K562 (cell line): ENCODE results near the gene ARID3A. TPM values are rescaled to one million over a fixed set of nuclear protein-coding genes. Genes with fewer than 3 reads are reported as not detected.
A peak's percentile ranks its signal among the peaks of the same experiment; 100 is the strongest.

Experiments
- E2F3 ChIP-seq: fragments of 250-450 bp; sonication (Bioruptor Pico); IDR thresholded peaks from 2 replicates; pipeline ENCODE4 v1.4.0; 2020; ENCODE audit warnings: mild to moderate bottlenecking
- FOXP1 ChIP-seq: sonication (generic); formaldehyde crosslinking; IDR thresholded peaks from 2 replicates; pipeline ENCODE4 v1.8.0; 2022; ENCODE audit warnings: mild to moderate bottlenecking, missing genetic modification reagents
- GATAD2B ChIP-seq: fragments of 450-650 bp; IDR thresholded peaks from 2 replicates; pipeline ENCODE4 v1.6.1; 2017; ENCODE audit warnings: mild to moderate bottlenecking, borderline replicate concordance
- KLF6 ChIP-seq: fragments of 250-450 bp; sonication (Bioruptor Pico); IDR thresholded peaks from 2 replicates; pipeline ENCODE4 v1.4.0; 2020; ENCODE audit warnings: mild to moderate bottlenecking, moderate library complexity, borderline replicate concordance
- PHB ChIP-seq: fragments of 250-450 bp; sonication (Bioruptor Pico); IDR thresholded peaks from 2 replicates; pipeline ENCODE4 v1.5.0; 2021
- PTTG1 ChIP-seq: fragments of 450-650 bp; IDR thresholded peaks from 2 replicates; pipeline ENCODE4 v1.6.1; 2016; ENCODE audit warnings: low read depth, mild to moderate bottlenecking, missing genetic modification characterization, missing compliant biosample characterization
- RFX7 ChIP-seq: fragments of 250-450 bp; sonication (Bioruptor Pico); IDR thresholded peaks from 2 replicates; pipeline ENCODE4 v1.5.1; 2021; ENCODE audit warnings: mild to moderate bottlenecking
- SIX5 ChIP-seq, 2 experiments: IDR thresholded peaks; 2 replicates each; pipeline ENCODE4 v1.6.1; 2011; ENCODE audit warnings: low read length in 2 of 2, borderline replicate concordance in 1 of 2, low read depth in 1 of 2, mild to moderate bottlenecking in 1 of 2, moderate library complexity in 1 of 2; ENCODE audit not compliant: insufficient read depth in 1 of 2
- ZFX ChIP-seq: sonication (generic); formaldehyde crosslinking; IDR thresholded peaks from 2 replicates; pipeline ENCODE4 v1.8.0; 2022; ENCODE audit warnings: mild to moderate bottlenecking, missing genetic modification reagents, moderate library complexity
- ZNF197 ChIP-seq: fragments of 200-800 bp; sonication (Bioruptor generic); IDR thresholded peaks from 2 replicates; pipeline ENCODE4 v1.6.1; 2016; ENCODE audit warnings: low read depth, missing genetic modification characterization, missing compliant biosample characterization
- ZNF232 ChIP-seq: sonication (generic); formaldehyde crosslinking; IDR thresholded peaks from 2 replicates; pipeline ENCODE4 v1.8.0; 2022; ENCODE audit warnings: mild to moderate bottlenecking, missing genetic modification reagents
- ZNF75A ChIP-seq: fragments of 450-650 bp; formaldehyde crosslinking; IDR thresholded peaks from 2 replicates; pipeline ENCODE4 v1.4.0; 2020; ENCODE audit warnings: mild to moderate bottlenecking
- polyA plus RNA-seq, 8 experiments: library from polyadenylated mRNA; depleted of rRNA in 4 of 8; stranded (reverse) in 5 of 8; unstranded in 3 of 8; fragments of >200 nt; fragmentation: Nextera tagmentation in 2 of 8; fragmentation: Illumina TruSeq in 1 of 8; extraction: Ambion mirVana in 2 of 8; extraction: Trizol in 1 of 8; gene quantifications; 2 replicates each; pipeline versions ENCODE4 v1.2.1 to v1.2.3, GENCODE V29; 2011 to 2014; ENCODE audit warnings: inconsistent platforms in 1 of 8, missing spikeins in 1 of 8
- total RNA-seq, 7 experiments: library from RNA; depleted of rRNA in 6 of 7; stranded (reverse); fragments of >200 nt in 6 of 7; fragmentation: Illumina TruSeq in 2 of 7; extraction: Trizol in 2 of 7; gene quantifications; 2 replicates each; pipeline versions ENCODE4 v1.2.1 to v1.2.3, GENCODE V29; 2011 to 2021; ENCODE audit warnings: low replicate concordance in 1 of 7
- TF ChIP-seq, protein P1 (sequence below): fragments of 250-450 bp; sonication (Bioruptor Pico); IDR thresholded peaks from 2 replicates; pipeline ENCODE4 v1.4.0; 2020; ENCODE audit warnings: mild to moderate bottlenecking, moderate library complexity
- TF ChIP-seq, protein P2 (sequence below): IDR thresholded peaks from 3 replicates; pipeline ENCODE4 v1.6.1; 2011; ENCODE audit warnings: borderline replicate concordance, mild to moderate bottlenecking, moderate library complexity; ENCODE audit not compliant: insufficient read length; ENCODE audit errors: extremely low read depth
- TF ChIP-seq, protein P3 (sequence below), 2 experiments: fragments of 450-650 bp; IDR thresholded peaks; 2 replicates each; pipeline ENCODE4 v1.6.1; 2016
- TF ChIP-seq, protein P4 (sequence below): fragments of 250-450 bp; sonication (Bioruptor Pico); IDR thresholded peaks from 2 replicates; pipeline ENCODE4 v1.9.0; 2021; ENCODE audit warnings: mild to moderate bottlenecking, inconsistent platforms
- TF ChIP-seq, protein P5 (sequence below): sonication (generic); IDR thresholded peaks from 2 replicates; pipeline ENCODE4 v1.6.1; 2016

ARID3A gene
- total and polyA plus RNA-seq, 9 of the 15 experiments (the other 6 are each of a cell fraction or from before 2014, with no cell fraction given) = 1.4 to 118 (median 31.2) TPM

DNA sequence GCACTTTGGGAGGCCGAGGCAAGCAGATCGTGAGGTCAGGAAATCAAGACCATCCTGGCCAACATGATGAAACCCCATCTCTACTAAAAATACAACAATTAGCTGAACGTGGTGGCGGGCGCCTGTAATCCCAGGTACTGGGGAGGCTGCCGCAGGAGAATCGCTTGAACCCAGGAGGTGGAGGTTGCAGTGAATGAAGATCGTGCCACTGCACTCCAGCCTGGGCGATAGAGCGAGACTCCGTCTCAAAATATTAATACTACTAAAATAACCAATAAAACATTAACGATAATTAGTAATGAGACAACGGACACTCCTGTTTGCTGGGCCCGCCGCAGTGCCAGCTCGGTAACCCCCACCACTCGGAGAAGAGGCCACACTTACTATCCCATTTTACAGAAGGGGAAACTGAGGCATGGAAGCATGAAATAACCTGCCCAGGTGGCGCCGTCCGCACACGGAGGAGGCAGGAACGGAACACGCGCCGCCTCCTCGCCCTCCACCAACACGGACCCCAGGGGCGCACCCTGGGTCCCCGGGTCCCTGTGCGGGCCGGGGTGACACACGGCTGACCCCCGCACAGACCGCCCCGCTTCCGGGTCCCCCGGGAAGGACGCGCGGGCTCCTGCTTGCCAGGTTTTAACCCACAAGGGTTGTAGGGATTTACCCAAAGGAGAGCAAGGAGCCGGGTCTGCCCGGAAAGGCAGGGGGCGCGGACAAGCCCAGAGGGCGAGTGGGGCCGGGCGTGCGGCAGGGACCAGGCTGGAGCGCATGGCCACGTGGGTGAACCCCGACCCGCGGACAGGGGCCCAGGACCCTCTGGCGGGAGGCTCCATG, 14.4 kb upstream of the ARID3A start (continued):
- TF ChIP-seq, protein P1, sequence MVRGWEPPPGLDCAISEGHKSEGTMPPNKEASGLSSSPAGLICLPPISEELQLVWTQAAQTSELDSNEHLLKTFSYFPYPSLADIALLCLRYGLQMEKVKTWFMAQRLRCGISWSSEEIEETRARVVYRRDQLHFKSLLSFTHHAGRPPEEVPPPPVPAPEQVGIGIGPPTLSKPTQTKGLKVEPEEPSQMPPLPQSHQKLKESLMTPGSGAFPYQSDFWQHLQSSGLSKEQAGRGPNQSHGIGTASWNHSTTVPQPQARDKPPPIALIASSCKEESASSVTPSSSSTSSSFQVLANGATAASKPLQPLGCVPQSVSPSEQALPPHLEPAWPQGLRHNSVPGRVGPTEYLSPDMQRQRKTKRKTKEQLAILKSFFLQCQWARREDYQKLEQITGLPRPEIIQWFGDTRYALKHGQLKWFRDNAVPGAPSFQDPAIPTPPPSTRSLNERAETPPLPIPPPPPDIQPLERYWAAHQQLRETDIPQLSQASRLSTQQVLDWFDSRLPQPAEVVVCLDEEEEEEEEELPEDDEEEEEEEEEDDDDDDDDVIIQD (CRISPR knock-in tag) = no peak
- TF ChIP-seq ZNF197 (CRISPR knock-in tag) (no peak), PHB (CRISPR knock-in tag) (no peak), E2F3 (CRISPR knock-in tag) (0 out of 2 replicates have a peak, but pooled peaks have one; percentile 41), KLF6 (CRISPR knock-in tag) (no peak), RFX7 (CRISPR knock-in tag) (no peak), ZNF232 (CRISPR knock-in tag) (no peak), GATAD2B (no peak; the same call in 1 of the 2 replicates), FOXP1 (CRISPR knock-in tag) (0 out of 2 replicates have a peak, but pooled peaks have one; percentile 29), ZNF75A (CRISPR knock-in tag) (no peak), PTTG1 (tag) (no peak), SIX5 (IDR thresholded peaks at IDR 0.05; ENCODE audit: borderline replicate concordance in 1 of 2, insufficient read depth in 1 of 2, low read depth in 1 of 2, low read length in 2 of 2) (no peak), ZFX (peak; percentile 39; the same call in 1 of the 2 replicates)
- TF ChIP-seq, protein P2, sequence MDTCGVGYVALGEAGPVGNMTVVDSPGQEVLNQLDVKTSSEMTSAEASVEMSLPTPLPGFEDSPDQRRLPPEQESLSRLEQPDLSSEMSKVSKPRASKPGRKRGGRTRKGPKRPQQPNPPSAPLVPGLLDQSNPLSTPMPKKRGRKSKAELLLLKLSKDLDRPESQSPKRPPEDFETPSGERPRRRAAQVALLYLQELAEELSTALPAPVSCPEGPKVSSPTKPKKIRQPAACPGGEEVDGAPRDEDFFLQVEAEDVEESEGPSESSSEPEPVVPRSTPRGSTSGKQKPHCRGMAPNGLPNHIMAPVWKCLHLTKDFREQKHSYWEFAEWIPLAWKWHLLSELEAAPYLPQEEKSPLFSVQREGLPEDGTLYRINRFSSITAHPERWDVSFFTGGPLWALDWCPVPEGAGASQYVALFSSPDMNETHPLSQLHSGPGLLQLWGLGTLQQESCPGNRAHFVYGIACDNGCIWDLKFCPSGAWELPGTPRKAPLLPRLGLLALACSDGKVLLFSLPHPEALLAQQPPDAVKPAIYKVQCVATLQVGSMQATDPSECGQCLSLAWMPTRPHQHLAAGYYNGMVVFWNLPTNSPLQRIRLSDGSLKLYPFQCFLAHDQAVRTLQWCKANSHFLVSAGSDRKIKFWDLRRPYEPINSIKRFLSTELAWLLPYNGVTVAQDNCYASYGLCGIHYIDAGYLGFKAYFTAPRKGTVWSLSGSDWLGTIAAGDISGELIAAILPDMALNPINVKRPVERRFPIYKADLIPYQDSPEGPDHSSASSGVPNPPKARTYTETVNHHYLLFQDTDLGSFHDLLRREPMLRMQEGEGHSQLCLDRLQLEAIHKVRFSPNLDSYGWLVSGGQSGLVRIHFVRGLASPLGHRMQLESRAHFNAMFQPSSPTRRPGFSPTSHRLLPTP = no peak
- TF ChIP-seq, protein P3, sequence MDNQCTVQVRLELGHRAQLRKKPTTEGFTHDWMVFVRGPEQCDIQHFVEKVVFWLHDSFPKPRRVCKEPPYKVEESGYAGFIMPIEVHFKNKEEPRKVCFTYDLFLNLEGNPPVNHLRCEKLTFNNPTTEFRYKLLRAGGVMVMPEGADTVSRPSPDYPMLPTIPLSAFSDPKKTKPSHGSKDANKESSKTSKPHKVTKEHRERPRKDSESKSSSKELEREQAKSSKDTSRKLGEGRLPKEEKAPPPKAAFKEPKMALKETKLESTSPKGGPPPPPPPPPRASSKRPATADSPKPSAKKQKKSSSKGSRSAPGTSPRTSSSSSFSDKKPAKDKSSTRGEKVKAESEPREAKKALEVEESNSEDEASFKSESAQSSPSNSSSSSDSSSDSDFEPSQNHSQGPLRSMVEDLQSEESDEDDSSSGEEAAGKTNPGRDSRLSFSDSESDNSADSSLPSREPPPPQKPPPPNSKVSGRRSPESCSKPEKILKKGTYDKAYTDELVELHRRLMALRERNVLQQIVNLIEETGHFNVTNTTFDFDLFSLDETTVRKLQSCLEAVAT (IDR thresholded peaks at IDR 0.05) = peak in 1 of 2 experiments; percentile 72; a peak in 2 of 4 replicates
- TF ChIP-seq, protein P4, sequence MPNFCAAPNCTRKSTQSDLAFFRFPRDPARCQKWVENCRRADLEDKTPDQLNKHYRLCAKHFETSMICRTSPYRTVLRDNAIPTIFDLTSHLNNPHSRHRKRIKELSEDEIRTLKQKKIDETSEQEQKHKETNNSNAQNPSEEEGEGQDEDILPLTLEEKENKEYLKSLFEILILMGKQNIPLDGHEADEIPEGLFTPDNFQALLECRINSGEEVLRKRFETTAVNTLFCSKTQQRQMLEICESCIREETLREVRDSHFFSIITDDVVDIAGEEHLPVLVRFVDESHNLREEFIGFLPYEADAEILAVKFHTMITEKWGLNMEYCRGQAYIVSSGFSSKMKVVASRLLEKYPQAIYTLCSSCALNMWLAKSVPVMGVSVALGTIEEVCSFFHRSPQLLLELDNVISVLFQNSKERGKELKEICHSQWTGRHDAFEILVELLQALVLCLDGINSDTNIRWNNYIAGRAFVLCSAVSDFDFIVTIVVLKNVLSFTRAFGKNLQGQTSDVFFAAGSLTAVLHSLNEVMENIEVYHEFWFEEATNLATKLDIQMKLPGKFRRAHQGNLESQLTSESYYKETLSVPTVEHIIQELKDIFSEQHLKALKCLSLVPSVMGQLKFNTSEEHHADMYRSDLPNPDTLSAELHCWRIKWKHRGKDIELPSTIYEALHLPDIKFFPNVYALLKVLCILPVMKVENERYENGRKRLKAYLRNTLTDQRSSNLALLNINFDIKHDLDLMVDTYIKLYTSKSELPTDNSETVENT (CRISPR knock-in tag) = 0 out of 2 replicates have a peak, but pooled peaks have one; percentile 38
- TF ChIP-seq, protein P5, sequence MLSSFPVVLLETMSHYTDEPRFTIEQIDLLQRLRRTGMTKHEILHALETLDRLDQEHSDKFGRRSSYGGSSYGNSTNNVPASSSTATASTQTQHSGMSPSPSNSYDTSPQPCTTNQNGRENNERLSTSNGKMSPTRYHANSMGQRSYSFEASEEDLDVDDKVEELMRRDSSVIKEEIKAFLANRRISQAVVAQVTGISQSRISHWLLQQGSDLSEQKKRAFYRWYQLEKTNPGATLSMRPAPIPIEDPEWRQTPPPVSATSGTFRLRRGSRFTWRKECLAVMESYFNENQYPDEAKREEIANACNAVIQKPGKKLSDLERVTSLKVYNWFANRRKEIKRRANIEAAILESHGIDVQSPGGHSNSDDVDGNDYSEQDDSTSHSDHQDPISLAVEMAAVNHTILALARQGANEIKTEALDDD = no peak
